ENCODE results near the gene AFF1. TPM values are rescaled to one million over a fixed set of nuclear protein-coding genes. Genes with fewer than 3 reads are reported as not detected.

The AFF1 gene
- total RNA-seq, 3 donors from 2014 or later: 84.0 to 150 (median 120) TPM

- intact Hi-C loops (cut with DNase I, micrococcal nuclease): no loop called here
- TF ChIP-seq CTCF (IDR thresholded peaks at IDR 0.05): no peak
- no peaks in the 10 kb centered on the region for H3K36me3 ChIP-seq (ENCODE audit: low read depth)
- no peaks in the 10 kb centered on the region for H3K9me3 ChIP-seq
- no peak overlapping the region for H3K4me3 ChIP-seq
- DNase-seq: no peak
- ATAC-seq: no peak
- H3K4me1 ChIP-seq (ENCODE audit: low read depth): peaks cover 40% of the 10 kb centered on the region
Observed at GRCh38 chr4:87029356-87029755, 94.5 kb downstream of the AFF1 start.

GRCh38 chr4:87030124-87030523 lies 95.3 kb downstream of the AFF1 start:
- ATAC-seq: no peak
- Histone ChIP-seq H3K9me3 (no peaks in the 10 kb centered on the region), H3K4me3 (no peak overlapping the region), H3K36me3 (ENCODE audit: low read depth) (no peaks in the 10 kb centered on the region), H3K4me1 (ENCODE audit: low read depth) (peaks cover 40% of the 10 kb centered on the region)
- intact Hi-C loops (cut with DNase I, micrococcal nuclease): no loop called here
- DNase-seq: no peak
- no peak for TF ChIP-seq CTCF (IDR thresholded peaks at IDR 0.05)

GRCh38 chr4:87030755-87031441 lies 96.1 kb downstream of the AFF1 start:
- H3K4me1 ChIP-seq (ENCODE audit: low read depth): peaks cover 39% of the 10 kb centered on the region
- H3K36me3 ChIP-seq (ENCODE audit: low read depth): no peaks in the 10 kb centered on the region
- intact Hi-C loops (cut with DNase I, micrococcal nuclease): no loop called here
- no peak for DNase-seq
- no peaks in the 10 kb centered on the region for H3K9me3 ChIP-seq
- H3K4me3 ChIP-seq: no peak overlapping the region
- no peak for ATAC-seq
- TF ChIP-seq CTCF (IDR thresholded peaks at IDR 0.05): no peak

- DNase-seq (no peak), ATAC-seq (no peak)
- intact Hi-C loops (cut with DNase I, micrococcal nuclease): no loop called here
- Histone ChIP-seq H3K4me1 (ENCODE audit: low read depth) (peaks cover 32% of the 10 kb centered on the region), H3K9me3 (no peaks in the 10 kb centered on the region), H3K36me3 (ENCODE audit: low read depth) (no peaks in the 10 kb centered on the region), H3K4me3 (no peak overlapping the region)
- no peak for TF ChIP-seq CTCF (IDR thresholded peaks at IDR 0.05)
Observed at GRCh38 chr4:87031920-87032319, 97.1 kb downstream of the AFF1 start.

GRCh38 chr4:87032884-87033533 lies 98.2 kb downstream of the AFF1 start:
- Histone ChIP-seq H3K4me3 (no peak overlapping the region), H3K4me1 (ENCODE audit: low read depth) (peaks cover 35% of the 10 kb centered on the region), H3K36me3 (ENCODE audit: low read depth) (no peaks in the 10 kb centered on the region), H3K9me3 (no peaks in the 10 kb centered on the region)
- no peak for TF ChIP-seq CTCF (IDR thresholded peaks at IDR 0.05)
- DNase-seq (no peak), ATAC-seq (peak; percentile 78)
- intact Hi-C loops (cut with DNase I, micrococcal nuclease): no loop called here
